A673 (cell line): Measurements from ENCODE around the gene GLIPR2.

Experiments
- EZH2 ChIP-seq: fragments of 200-600 bp; sonication (generic); IDR thresholded peaks from 2 replicates; pipeline ENCODE4 v1.6.1; 2017; ENCODE audit warnings: borderline replicate concordance, low read depth, mild to moderate bottlenecking, mixed read lengths, antibody characterized with exemption, low read length; ENCODE audit not compliant: poor library complexity, severe bottlenecking
- TF ChIP-seq, protein P1 (sequence below): fragments of 300-800, 200-600 bp; sonication (generic); conservative IDR thresholded peaks from 2 replicates; pipeline ENCODE4 v1.5.1; 2017; ENCODE audit warnings: low read depth, mild to moderate bottlenecking, antibody characterized with exemption, low read length, moderate library complexity, mixed read lengths

DNA sequence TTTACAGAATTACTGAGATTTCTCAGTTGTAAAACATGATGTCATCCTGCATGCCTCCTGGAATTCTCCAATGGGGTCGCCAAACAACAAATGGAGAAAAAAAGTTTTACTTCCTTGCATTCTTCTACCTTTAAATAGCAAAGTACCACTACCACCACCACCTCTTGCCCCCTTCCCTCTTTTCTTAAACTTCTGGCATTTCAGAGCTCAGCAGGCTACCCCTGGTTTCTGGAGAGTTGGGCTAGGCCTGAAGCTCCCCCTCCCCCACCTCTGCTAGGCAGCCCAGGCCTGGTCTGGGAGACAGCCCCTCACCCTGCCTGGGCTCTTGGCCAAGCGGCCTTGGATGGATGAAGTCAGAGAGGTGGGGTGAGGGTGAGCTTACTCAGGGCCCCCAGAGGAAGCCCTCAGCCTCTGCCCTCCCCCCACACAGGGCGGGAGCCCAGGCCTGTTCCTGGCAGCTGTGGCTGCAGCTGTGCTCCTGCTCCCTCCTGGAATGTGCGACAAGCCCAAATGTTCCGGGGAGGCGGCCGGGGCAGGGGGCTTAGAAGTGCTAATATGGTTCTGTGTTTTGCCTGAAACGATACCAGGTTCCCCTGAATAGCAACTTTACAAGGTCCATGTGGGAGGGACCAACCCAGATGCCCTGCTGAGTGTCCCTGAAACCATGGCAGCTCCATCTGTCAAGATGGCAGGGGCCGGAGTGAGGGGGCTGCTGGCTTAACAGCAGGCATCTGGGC lies 26.7 kb downstream of the GLIPR2 start:
- TF ChIP-seq EZH2, result no peak
- TF ChIP-seq, protein P1, sequence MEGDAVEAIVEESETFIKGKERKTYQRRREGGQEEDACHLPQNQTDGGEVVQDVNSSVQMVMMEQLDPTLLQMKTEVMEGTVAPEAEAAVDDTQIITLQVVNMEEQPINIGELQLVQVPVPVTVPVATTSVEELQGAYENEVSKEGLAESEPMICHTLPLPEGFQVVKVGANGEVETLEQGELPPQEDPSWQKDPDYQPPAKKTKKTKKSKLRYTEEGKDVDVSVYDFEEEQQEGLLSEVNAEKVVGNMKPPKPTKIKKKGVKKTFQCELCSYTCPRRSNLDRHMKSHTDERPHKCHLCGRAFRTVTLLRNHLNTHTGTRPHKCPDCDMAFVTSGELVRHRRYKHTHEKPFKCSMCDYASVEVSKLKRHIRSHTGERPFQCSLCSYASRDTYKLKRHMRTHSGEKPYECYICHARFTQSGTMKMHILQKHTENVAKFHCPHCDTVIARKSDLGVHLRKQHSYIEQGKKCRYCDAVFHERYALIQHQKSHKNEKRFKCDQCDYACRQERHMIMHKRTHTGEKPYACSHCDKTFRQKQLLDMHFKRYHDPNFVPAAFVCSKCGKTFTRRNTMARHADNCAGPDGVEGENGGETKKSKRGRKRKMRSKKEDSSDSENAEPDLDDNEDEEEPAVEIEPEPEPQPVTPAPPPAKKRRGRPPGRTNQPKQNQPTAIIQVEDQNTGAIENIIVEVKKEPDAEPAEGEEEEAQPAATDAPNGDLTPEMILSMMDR, result no peak
